ENCODE measurements around the gene FSTL1.

Gene FSTL1

GRCh38 chr3:120473896-120474675, 23.3 kb upstream of the FSTL1 start:
- no peak for TF ChIP-seq POLR2A (IDR thresholded peaks at IDR 0.05; ENCODE audit: low read length)
- no peak for TF ChIP-seq GATA1 (IDR thresholded peaks at IDR 0.05; ENCODE audit: low read depth, low read length)
- DNase-seq = no peak

GRCh38 chr3:120473389-120473788, 22.6 kb upstream of the FSTL1 start:
- TF ChIP-seq GATA1 (IDR thresholded peaks at IDR 0.05; ENCODE audit: low read depth, low read length) = no peak
- TF ChIP-seq POLR2A (IDR thresholded peaks at IDR 0.05; ENCODE audit: low read length) = no peak
- DNase-seq = no peak

- DNase-seq = no peak
- no peak for TF ChIP-seq POLR2A (IDR thresholded peaks at IDR 0.05; ENCODE audit: low read length)
- TF ChIP-seq GATA1 (IDR thresholded peaks at IDR 0.05; ENCODE audit: low read depth, low read length) = no peak
Observed at GRCh38 chr3:120472121-120472844, 21.5 kb upstream of the FSTL1 start.

- TF ChIP-seq GATA1 (IDR thresholded peaks at IDR 0.05; ENCODE audit: low read depth, low read length) (no peak), POLR2A (IDR thresholded peaks at IDR 0.05; ENCODE audit: low read length) (no peak)
- DNase-seq = no peak
Observed at GRCh38 chr3:120471643-120472042, 20.9 kb upstream of the FSTL1 start.

DNA sequence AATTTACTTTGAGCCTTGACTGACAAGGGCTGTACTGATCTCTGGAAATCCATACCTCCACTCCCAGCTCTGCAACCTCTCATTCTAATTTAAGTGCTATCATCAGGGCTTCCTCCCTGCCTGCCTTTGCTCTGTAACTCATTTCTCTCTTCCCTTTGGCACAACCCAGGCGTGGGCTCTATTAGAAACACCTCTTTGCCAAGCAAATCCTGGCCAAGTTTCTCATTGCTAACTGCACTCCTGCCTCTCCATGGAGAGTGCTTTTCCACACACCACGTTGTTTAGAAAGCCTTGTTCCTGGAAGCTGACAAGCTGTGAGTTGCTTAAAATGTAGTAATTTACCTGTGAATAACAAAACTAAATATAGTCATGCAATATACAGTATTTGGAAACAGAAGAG, 20.1 kb upstream of the FSTL1 start:
- no peak for DNase-seq
- TF ChIP-seq POLR2A (IDR thresholded peaks at IDR 0.05; ENCODE audit: low read length) = no peak
- no peak for TF ChIP-seq GATA1 (IDR thresholded peaks at IDR 0.05; ENCODE audit: low read depth, low read length)

DNA sequence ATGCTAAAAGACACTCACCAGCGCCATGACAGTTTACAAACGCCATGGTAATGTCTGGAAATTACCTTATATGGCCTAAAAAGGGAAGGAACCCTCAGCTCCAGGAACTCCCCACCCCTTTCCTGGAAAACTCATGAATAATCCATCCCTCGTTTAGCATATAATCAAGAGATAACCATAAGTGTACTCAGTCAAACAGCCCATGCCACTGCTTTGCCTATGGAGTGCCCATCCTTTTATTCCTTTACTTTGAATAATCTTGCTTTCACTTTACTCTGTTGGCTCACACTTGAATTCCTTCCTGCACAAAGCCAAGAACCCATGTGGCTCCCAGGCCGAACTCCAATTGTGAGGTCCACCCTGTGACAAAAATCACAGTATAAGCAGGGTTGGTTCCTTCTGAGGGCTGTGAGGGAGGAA, 19.1 kb upstream of the FSTL1 start:
- no peak for DNase-seq
- TF ChIP-seq GATA1 (IDR thresholded peaks at IDR 0.05; ENCODE audit: low read depth, low read length) (no peak), POLR2A (IDR thresholded peaks at IDR 0.05; ENCODE audit: low read length) (no peak)

- DNase-seq = no peak
- no peak for TF ChIP-seq GATA1 (IDR thresholded peaks at IDR 0.05; ENCODE audit: low read depth, low read length)
- TF ChIP-seq POLR2A (IDR thresholded peaks at IDR 0.05; ENCODE audit: low read length) = no peak
Observed at GRCh38 chr3:120469440-120469839, 18.6 kb upstream of the FSTL1 start.

- no peak for DNase-seq
- TF ChIP-seq GATA1 (IDR thresholded peaks at IDR 0.05; ENCODE audit: low read depth, low read length) (no peak), POLR2A (IDR thresholded peaks at IDR 0.05; ENCODE audit: low read length) (no peak)
Observed at GRCh38 chr3:120468635-120469295, 18.0 kb upstream of the FSTL1 start.

GRCh38 chr3:120462409-120462959, 11.7 kb upstream of the FSTL1 start:
- TF ChIP-seq GATA1 (IDR thresholded peaks at IDR 0.05; ENCODE audit: low read depth, low read length) (no peak), POLR2A (IDR thresholded peaks at IDR 0.05; ENCODE audit: low read length) (no peak)
- DNase-seq = no peak

DNA sequence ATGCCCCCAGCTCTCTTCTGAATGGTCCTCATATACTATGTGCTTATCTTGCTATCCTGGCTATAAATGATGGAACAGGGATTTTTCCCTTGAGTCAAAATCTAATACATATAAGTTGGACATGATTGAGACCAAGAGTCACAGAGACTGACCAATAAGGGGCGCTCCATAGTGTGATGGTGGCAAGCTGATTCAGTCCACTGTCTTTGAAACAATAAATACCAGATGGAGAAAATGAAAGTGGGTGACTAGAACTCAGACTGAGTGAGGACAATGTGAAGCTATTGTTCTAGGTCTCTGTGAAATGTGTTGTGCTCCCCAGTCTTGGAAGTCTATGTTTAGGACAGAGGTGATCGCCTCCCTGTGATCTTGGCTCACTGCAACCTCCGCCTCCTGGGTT, 10.6 kb upstream of the FSTL1 start:
- TF ChIP-seq GATA1 (IDR thresholded peaks at IDR 0.05; ENCODE audit: low read depth, low read length) (no peak), POLR2A (IDR thresholded peaks at IDR 0.05; ENCODE audit: low read length) (no peak)
- no peak for DNase-seq

DNA sequence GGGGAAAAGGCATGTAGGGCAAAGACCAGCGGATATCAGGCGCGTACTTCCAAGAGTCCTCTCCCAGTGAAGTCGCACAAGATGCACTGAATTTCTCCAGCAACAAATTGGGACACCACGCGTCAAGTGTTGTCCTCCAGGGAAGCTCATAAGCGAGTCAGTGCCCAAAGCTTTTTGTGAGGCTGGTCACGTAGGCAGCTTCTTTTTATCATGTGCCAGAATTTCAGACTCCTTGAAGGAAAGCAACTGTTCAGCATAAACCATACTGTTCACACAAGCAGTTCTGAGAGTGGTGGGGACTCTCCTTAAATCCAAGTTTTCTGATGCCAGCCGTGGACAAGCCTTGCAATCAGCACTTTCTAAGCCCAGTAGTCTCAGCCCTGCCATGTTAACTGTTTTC, 10.1 kb upstream of the FSTL1 start:
- no peak for TF ChIP-seq POLR2A (IDR thresholded peaks at IDR 0.05; ENCODE audit: low read length)
- TF ChIP-seq GATA1 (IDR thresholded peaks at IDR 0.05; ENCODE audit: low read depth, low read length) = no peak
- DNase-seq = no peak

- TF ChIP-seq POLR2A (IDR thresholded peaks at IDR 0.05; ENCODE audit: low read length) (no peak), GATA1 (IDR thresholded peaks at IDR 0.05; ENCODE audit: low read depth, low read length) (no peak)
- no peak for DNase-seq
Observed at GRCh38 chr3:120460181-120460790, 9.5 kb upstream of the FSTL1 start.

GRCh38 chr3:120459196-120459595, 8.4 kb upstream of the FSTL1 start:
- no peak for TF ChIP-seq GATA1 (IDR thresholded peaks at IDR 0.05; ENCODE audit: low read depth, low read length)
- TF ChIP-seq POLR2A (IDR thresholded peaks at IDR 0.05; ENCODE audit: low read length) = no peak
- DNase-seq = no peak

DNA sequence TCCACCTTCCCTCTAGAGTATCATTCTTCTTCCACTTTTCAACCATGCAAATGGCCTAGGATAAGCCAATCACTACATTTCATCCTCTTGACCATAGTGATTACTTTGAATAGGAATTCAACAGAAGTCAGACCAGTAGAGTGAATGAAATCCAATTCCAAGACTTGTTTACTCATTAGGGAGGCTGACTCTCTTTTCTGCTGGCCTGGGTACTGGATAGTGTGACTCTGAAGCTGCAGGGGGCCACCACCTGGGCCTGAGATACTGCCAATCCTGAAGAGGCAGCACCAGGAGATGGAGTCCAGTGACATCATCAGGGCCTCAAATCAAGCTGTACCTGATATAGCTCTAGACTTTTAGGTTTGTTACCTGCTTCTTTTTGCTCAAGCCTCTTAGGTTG, 7.0 kb upstream of the FSTL1 start:
- no peak for DNase-seq
- TF ChIP-seq GATA1 (IDR thresholded peaks at IDR 0.05; ENCODE audit: low read depth, low read length) (no peak), POLR2A (IDR thresholded peaks at IDR 0.05; ENCODE audit: low read length) (no peak)
